B cell (primary cell): ENCODE results near the gene GFAP. TPM values are rescaled to one million over a fixed set of nuclear protein-coding genes. Genes with fewer than 3 reads are reported as not detected.

Experiments
- ATAC-seq: fragments of 200-7000 bp; cut with Tn5 transposase; one replicate; pipeline ENCODE4 v1.10.0; 2021; ENCODE audit warnings: low read depth, mild to moderate bottlenecking, moderate number of reproducible peaks, moderate library complexity
- CTCF ChIA-PET: fragments of 350-600 bp; sonication (Branson Sonifier 250); formaldehyde crosslinking; loops from one replicate; lab custom pipeline; 2021; ENCODE audit warnings: antibody characterized with exemption, inconsistent platforms; lab: Charles Lee
- POLR2A ChIA-PET: fragments of 350-600 bp; sonication (Branson Sonifier 250); formaldehyde crosslinking; loops from one replicate; lab custom pipeline; 2021; ENCODE audit warnings: antibody characterized with exemption; lab: Charles Lee
- DNase-seq: peaks from one replicate; pipeline ENCODE4 v3.0.0; 2013
- H2AFZ ChIP-seq: 2 replicates; pipeline ENCODE4 v1.6.1; 2012; ENCODE audit warnings: mild to moderate bottlenecking, low read depth, low read length; ENCODE audit not compliant: insufficient read depth, poor library complexity, severe bottlenecking
- H3K27ac ChIP-seq, 2 donors: 1 replicate in 1 of 2; 2 replicates in 1 of 2; pipeline ENCODE4 v1.5.1; 2012 to 2013; ENCODE audit warnings: low read length in 2 of 2, mild to moderate bottlenecking in 2 of 2, moderate library complexity in 1 of 2
- H3K27me3 ChIP-seq, 4 experiments: fragments of 200-600 bp in 1 of 4; sonication (generic) in 1 of 4; replicated peaks in 1 of 4; 1 replicate in 2 of 4; 2 replicates in 2 of 4; pipeline versions ENCODE4 v1.6.1 to v1.7.0; 2013 to 2016; ENCODE audit warnings: low read length in 3 of 4, mild to moderate bottlenecking in 2 of 4, mixed read lengths in 1 of 4, moderate library complexity in 1 of 4; ENCODE audit not compliant: insufficient read depth in 4 of 4, control insufficient read depth in 3 of 4; ENCODE audit errors: control extremely low read depth in 1 of 4
- H3K36me3 ChIP-seq, 2 experiments: replicated peaks in 1 of 2; 1 replicate in 1 of 2; 2 replicates in 1 of 2; pipeline versions ENCODE4 v1.6.1 to v1.7.1; 2013; ENCODE audit warnings: low read length in 1 of 2; ENCODE audit not compliant: insufficient read depth in 2 of 2, control insufficient read depth in 1 of 2; ENCODE audit errors: control extremely low read depth in 1 of 2, extremely low read depth in 1 of 2
- H3K4me1 ChIP-seq, 2 donors: fragments of 200-600 bp in 1 of 2; sonication (generic) in 1 of 2; 1 replicate in 1 of 2; 2 replicates in 1 of 2; pipeline versions ENCODE4 v1.5.1 to v1.6.1; 2013 to 2017; ENCODE audit warnings: low read length in 2 of 2; ENCODE audit not compliant: control insufficient read depth in 2 of 2, insufficient read depth in 2 of 2
- H3K4me2 ChIP-seq: replicated peaks from 2 replicates; pipeline ENCODE3; 2012; ENCODE audit warnings: mild to moderate bottlenecking, low read depth, low read length; ENCODE audit not compliant: poor library complexity, severe bottlenecking
- H3K4me3 ChIP-seq, 5 experiments: fragments of 200-600 bp in 1 of 5; sonication (generic) in 1 of 5; 1 replicate in 3 of 5; 2 replicates in 2 of 5; pipeline versions ENCODE4 v1.5.1 to v1.7.0; 2011 to 2016; ENCODE audit warnings: low read length in 4 of 5, mild to moderate bottlenecking in 4 of 5, low read depth in 2 of 5, control low read depth in 1 of 5, moderate library complexity in 1 of 5; ENCODE audit not compliant: insufficient read depth in 1 of 5; ENCODE audit errors: control extremely low read depth in 1 of 5, extremely low read depth in 1 of 5
- H3K79me2 ChIP-seq: fragments of 200-600 bp; sonication (generic); one replicate; pipeline ENCODE4 v1.6.0; 2016; ENCODE audit warnings: low read length; ENCODE audit not compliant: control insufficient read depth, insufficient read depth
- H3K9ac ChIP-seq: fragments of 200-600 bp; sonication (generic); 2 replicates; pipeline ENCODE4 v1.6.1; 2017; ENCODE audit warnings: mild to moderate bottlenecking, low read length, moderate library complexity
- H3K9me3 ChIP-seq, 3 donors: one replicate each; pipeline versions ENCODE4 v1.6.1 to v1.7.1; 2013; ENCODE audit warnings: low read length in 2 of 3; ENCODE audit not compliant: control insufficient read depth in 2 of 3, insufficient read depth in 1 of 3; ENCODE audit errors: control extremely low read depth in 1 of 3
- H4K20me1 ChIP-seq: 2 replicates; pipeline ENCODE4 v1.6.0; 2012; ENCODE audit warnings: mild to moderate bottlenecking, low read length; ENCODE audit not compliant: insufficient read depth, control insufficient read depth, poor library complexity, severe bottlenecking
- H3K27ac Mint-ChIP-seq: one replicate; pipeline ENCODE4 v1.8.0; 2021; ENCODE audit warnings: mixed read lengths
- H3K27me3 Mint-ChIP-seq: one replicate; pipeline ENCODE4 v1.8.0; 2021; ENCODE audit warnings: mixed read lengths
- H3K4me1 Mint-ChIP-seq: one replicate; pipeline ENCODE4 v1.8.0; 2021; ENCODE audit warnings: mixed read lengths
- H3K4me3 Mint-ChIP-seq: one replicate; pipeline ENCODE4 v1.8.0; 2021; ENCODE audit warnings: mixed read lengths
- H3K9me3 Mint-ChIP-seq: one replicate; pipeline ENCODE4 v1.8.0; 2022; ENCODE audit warnings: mixed read lengths; ENCODE audit not compliant: insufficient read depth
- EZH2 ChIP-seq: IDR thresholded peaks from 2 replicates; pipeline ENCODE4 v1.6.1; 2012; ENCODE audit warnings: borderline replicate concordance, low read depth, mild to moderate bottlenecking, moderate library complexity, low read length; ENCODE audit not compliant: insufficient read depth, poor library complexity, severe bottlenecking
- WGBS: methylation state at CpG from one replicate; pipeline ENCODE4 v1.1.5; 2013; ENCODE audit warnings: missing lambda C conversion rate; ENCODE audit not compliant: insufficient coverage; 5-methylcytosine and 5-hydroxymethylcytosine counted together
- intact Hi-C: fragments of 100-400 bp; cut with micrococcal nuclease; formaldehyde crosslinking; loops from one replicate; pipeline ENCODE4 v1.10.0; 2022
- polyA plus RNA-seq: library from polyadenylated mRNA; depleted of rRNA; stranded (reverse); fragments of >200 nt; gene quantifications from 2 replicates; pipeline ENCODE4 v1.2.3, GENCODE V29; 2012
- total RNA-seq, 2 donors: library from RNA; stranded (reverse); fragments of 120-200 nt in 1 of 2; gene quantifications; 1 replicate in 1 of 2; 2 replicates in 1 of 2; pipeline versions ENCODE4 v1.2.3 to v1.2.4, GENCODE V29; 2013 to 2022
- TF ChIP-seq, protein P1 (sequence below): fragments of 200-600 bp; IDR thresholded peaks from one replicate; pipeline ENCODE4 v1.8.0; 2022; ENCODE audit warnings: antibody characterized with exemption, mild to moderate bottlenecking

GFAP gene
- total and polyA plus RNA-seq, 2 donors (not counting 1 experiment from before 2014, with no cell fraction given): not detected

DNA sequence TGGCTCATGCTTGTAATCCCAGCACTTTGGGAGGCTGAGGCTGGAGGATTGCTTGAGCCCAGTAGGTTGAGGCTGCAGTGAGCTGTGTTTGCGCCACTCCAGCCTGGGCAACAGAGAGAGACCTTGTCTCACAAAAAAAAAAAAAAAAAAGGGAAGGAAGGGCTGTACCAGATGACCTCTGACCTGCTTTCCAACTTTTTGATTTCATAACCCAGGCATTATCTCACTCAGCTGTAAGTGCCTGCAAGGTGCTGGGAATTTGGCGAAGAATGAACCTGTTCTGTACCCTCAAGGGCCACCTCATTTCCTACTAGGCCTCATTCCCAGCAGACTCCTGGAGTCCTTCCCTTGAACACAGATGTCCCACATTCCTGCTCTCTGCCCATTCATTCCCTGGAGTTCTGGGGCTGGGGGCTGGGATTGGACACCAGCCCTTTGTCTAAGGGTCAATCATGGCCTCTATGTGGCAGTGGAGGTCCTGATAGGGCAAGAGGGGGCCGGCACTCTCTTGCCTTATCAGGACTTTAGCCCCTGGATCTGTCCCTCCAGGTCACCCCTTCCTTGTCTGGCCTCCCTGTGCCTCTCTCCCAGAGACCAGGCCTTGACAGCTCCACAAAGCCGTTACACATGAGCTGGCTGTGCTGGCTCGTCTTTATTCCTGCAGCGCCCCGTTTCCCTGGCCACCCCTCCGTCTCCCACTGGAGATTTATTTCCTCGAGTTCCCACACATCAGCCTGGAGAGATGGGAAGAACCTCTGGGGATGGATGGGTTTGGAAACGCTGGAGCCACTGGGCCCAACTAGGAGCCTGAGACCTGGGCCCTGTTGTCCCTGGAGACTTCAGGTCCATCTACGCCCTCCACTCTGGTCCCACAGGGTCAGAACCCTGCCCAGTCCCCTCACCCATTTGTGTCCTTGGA, 821 bp upstream of the GFAP start:
- H3K9ac ChIP-seq: no peak overlapping the region
- peaks cover 0 to 38% (median 9%) of the 10 kb centered on the region in 4 experiments for H3K27me3 ChIP-seq
- H3K9me3 ChIP-seq: peaks cover 0 to 7% (median 0%) of the 10 kb centered on the region in 3 donors
- ATAC-seq: no peak
- ChIA-PET CTCF (interaction anchor here (0.7 kb wide), 1 partner anchor 115 kb away, joined by 3 read pairs; no protein-coding TSS in a partner anchor), POLR2A (no interaction called here)
- H3K79me2 ChIP-seq: no peaks in the 10 kb centered on the region
- no peak overlapping the region for H2AFZ ChIP-seq
- H3K4me3 ChIP-seq: no peak overlapping the region
- H3K4me2 ChIP-seq: no peak overlapping the region
- no peaks in the 10 kb centered on the region for H4K20me1 ChIP-seq
- 97% methylated on average over 5 of the region's 11 CpGs for WGBS
- TF ChIP-seq, protein P1, sequence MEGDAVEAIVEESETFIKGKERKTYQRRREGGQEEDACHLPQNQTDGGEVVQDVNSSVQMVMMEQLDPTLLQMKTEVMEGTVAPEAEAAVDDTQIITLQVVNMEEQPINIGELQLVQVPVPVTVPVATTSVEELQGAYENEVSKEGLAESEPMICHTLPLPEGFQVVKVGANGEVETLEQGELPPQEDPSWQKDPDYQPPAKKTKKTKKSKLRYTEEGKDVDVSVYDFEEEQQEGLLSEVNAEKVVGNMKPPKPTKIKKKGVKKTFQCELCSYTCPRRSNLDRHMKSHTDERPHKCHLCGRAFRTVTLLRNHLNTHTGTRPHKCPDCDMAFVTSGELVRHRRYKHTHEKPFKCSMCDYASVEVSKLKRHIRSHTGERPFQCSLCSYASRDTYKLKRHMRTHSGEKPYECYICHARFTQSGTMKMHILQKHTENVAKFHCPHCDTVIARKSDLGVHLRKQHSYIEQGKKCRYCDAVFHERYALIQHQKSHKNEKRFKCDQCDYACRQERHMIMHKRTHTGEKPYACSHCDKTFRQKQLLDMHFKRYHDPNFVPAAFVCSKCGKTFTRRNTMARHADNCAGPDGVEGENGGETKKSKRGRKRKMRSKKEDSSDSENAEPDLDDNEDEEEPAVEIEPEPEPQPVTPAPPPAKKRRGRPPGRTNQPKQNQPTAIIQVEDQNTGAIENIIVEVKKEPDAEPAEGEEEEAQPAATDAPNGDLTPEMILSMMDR: no peak
- no peak for TF ChIP-seq EZH2
- Mint-ChIP-seq H3K9me3 (no peaks in the 10 kb centered on the region), H3K27me3 (peaks cover 30% of the 10 kb centered on the region), H3K27ac (no peak overlapping the region), H3K4me1 (peaks cover 22% of the 10 kb centered on the region), H3K4me3 (no peak overlapping the region)
- H3K27ac ChIP-seq: no peak overlapping the region
- no peaks in the 10 kb centered on the region for H3K36me3 ChIP-seq
- H3K4me1 ChIP-seq: peaks cover 17 to 18% of the 10 kb centered on the region in 2 donors
- no peak for DNase-seq
- intact Hi-C loops: no loop called here
